Caco-2 (cell line): ENCODE data around the gene PHLPP1. TPM values are rescaled to one million over a fixed set of nuclear protein-coding genes. Genes with fewer than 3 reads are reported as not detected.

Experiments
- BruUV-seq: library from RNA; stranded (reverse); fragments of 400-500 nt; replicated peaks from 2 replicates; lab custom pipeline; 2021; lab: Mats Ljungman, UMichigan
- CTCF ChIA-PET: fragments of 300-600 bp; sonication (Branson Sonifier 250); formaldehyde crosslinking; loops from one replicate; lab custom pipeline; 2022; ENCODE audit warnings: antibody characterized with exemption; lab: Charles Lee
- POLR2A ChIA-PET: fragments of 300-600 bp; sonication (Branson Sonifier 250); formaldehyde crosslinking; loops from one replicate; lab custom pipeline; 2022; ENCODE audit warnings: antibody characterized with exemption; lab: Charles Lee
- DNase-seq, 2 experiments: peaks; one replicate each; pipeline versions ENCODE4 v3.0.0 to v3.0.0-alpha.2; 2020 to 2022
- H3K27me3 ChIP-seq: replicated peaks from 2 replicates; pipeline ENCODE4 v1.6.0; 2011; ENCODE audit warnings: low read length; ENCODE audit not compliant: control insufficient read depth, insufficient read depth
- H3K36me3 ChIP-seq: 2 replicates; pipeline ENCODE4 v1.5.1; 2011; ENCODE audit warnings: low read length; ENCODE audit not compliant: control insufficient read depth, insufficient read depth
- H3K4me1 ChIP-seq: fragments of 250-450 bp; sonication (Bioruptor Pico); 2 replicates; pipeline ENCODE4 v1.5.1; 2020; ENCODE audit warnings: mild to moderate bottlenecking
- H3K4me3 ChIP-seq: 2 replicates; pipeline ENCODE4 v1.5.1; 2011; ENCODE audit warnings: low read depth, mild to moderate bottlenecking, control low read depth, low read length
- H3K9me3 ChIP-seq: fragments of 250-450 bp; sonication (Bioruptor Pico); 2 replicates; pipeline ENCODE4 v1.5.1; 2020; ENCODE audit warnings: mild to moderate bottlenecking, moderate library complexity
- H3K27ac Mint-ChIP-seq: one replicate; pipeline ENCODE4 v1.8.0; 2022; ENCODE audit warnings: mixed read lengths; ENCODE audit not compliant: unreplicated experiment
- H3K27me3 Mint-ChIP-seq: one replicate; pipeline ENCODE4 v1.8.0; 2022; ENCODE audit warnings: mixed read lengths; ENCODE audit not compliant: insufficient read depth, unreplicated experiment
- H3K36me3 Mint-ChIP-seq: one replicate; pipeline ENCODE4 v1.8.0; 2022; ENCODE audit warnings: mild to moderate bottlenecking, mixed read lengths; ENCODE audit not compliant: insufficient read depth, unreplicated experiment
- H3K4me1 Mint-ChIP-seq: one replicate; pipeline ENCODE4 v1.8.0; 2022; ENCODE audit warnings: low read depth, mixed read lengths; ENCODE audit not compliant: unreplicated experiment
- H3K4me3 Mint-ChIP-seq: one replicate; pipeline ENCODE4 v1.8.0; 2022; ENCODE audit warnings: mild to moderate bottlenecking, moderate library complexity, mixed read lengths; ENCODE audit not compliant: unreplicated experiment
- H3K9me3 Mint-ChIP-seq: one replicate; pipeline ENCODE4 v1.8.0; 2022; ENCODE audit warnings: mixed read lengths; ENCODE audit not compliant: unreplicated experiment
- intact Hi-C: fragments of 100-400 bp; cut with micrococcal nuclease; formaldehyde crosslinking; loops from one replicate; pipeline ENCODE4 v1.10.0; 2022; ENCODE audit not compliant: unreplicated experiment
- total RNA-seq: library from RNA; stranded (reverse); gene quantifications from 2 replicates; pipeline ENCODE4 v1.2.3, GENCODE V29; 2022
- TF ChIP-seq, protein P1 (sequence below), 2 experiments: fragments of 200-600 bp in 1 of 2; IDR thresholded peaks; 1 replicate in 1 of 2; 2 replicates in 1 of 2; pipeline versions ENCODE4 v1.5.1 to v1.8.0; 2011 to 2022; ENCODE audit warnings: antibody characterized with exemption in 1 of 2, control low read depth in 1 of 2, inconsistent platforms in 1 of 2, low read depth in 1 of 2, low read length in 1 of 2, mild to moderate bottlenecking in 1 of 2, moderate library complexity in 1 of 2; ENCODE audit not compliant: insufficient read depth in 1 of 2, severe bottlenecking in 1 of 2, unreplicated experiment in 1 of 2

Gene PHLPP1
- total RNA-seq, 1 experiment from 2014 or later: 20.1 TPM

DNA sequence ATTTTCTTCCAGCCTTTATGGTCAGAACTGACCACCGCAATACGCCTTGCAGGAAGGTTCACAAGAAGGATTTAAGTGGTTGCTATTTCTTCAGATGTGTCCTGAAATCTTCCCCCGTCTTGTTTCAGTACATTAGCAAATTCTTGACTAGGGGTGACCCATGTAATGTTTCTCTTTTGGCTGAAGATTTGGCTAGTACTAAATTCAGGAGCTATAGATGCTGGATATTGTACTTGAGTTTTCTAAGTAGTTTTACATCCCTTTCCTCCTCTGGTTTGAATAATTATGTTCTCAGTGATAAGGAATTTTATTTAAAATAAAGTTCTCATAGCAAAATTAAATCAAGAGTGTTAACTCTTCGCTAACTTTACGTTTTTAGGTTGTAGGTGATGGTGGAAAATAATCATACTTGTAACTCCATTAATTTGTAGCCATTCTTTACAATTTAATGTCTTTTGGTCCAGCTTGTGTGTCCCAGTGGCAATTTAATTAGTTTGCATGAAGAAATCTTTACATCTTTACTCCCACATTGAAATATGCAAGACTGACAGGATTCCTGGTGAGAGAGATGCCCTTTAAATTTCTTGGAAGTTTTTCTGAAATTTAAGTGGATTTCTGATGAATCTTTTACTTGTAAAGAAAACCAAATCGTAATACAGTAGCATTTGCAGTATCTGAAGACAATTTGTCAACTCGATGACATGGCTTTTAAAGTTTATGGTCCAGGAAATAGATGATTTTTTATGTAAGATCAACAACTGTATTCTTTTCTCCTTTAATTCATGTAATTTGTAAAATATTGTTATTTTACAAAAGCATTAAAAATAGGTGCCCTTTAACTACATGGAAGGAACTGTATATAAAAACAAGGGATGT, 2.8 kb downstream of the PHLPP1 start:
- POLR2A ChIA-PET: no interaction called here

DNA sequence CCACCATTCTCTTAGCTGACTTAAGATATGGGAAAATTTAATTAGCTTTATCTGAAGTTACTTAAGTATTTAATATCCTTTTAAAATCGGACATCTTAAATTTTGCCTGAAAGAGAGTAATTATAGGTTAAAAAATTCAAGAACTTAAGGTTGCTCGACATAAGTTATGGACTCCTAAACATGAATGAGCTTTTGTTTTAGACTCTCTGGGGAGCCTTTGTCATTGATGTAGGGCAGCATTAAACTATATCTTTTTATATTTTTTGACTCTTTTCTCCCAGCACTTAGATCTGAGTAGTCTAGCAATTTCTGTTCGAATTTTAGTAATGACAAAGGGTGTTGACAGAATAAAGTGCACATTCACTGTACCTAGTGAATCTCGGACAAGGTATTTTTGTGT, 4.7 kb downstream of the PHLPP1 start:
- H3K4me3 ChIP-seq: no peak overlapping the region
- H3K27ac Mint-ChIP-seq: no peak overlapping the region

More for the DNA sequence above, 2.8 kb downstream of the PHLPP1 start:
- no peaks in the 10 kb centered on the region for H3K27me3 Mint-ChIP-seq
- no peaks in the 10 kb centered on the region for H3K4me1 Mint-ChIP-seq
- H3K27ac Mint-ChIP-seq: no peak overlapping the region
- H3K36me3 Mint-ChIP-seq: no peaks in the 10 kb centered on the region
- H3K4me3 Mint-ChIP-seq: peak overlapping the region; percentile 88
- peak overlapping the region; percentile 79 for H3K4me3 ChIP-seq
- CTCF ChIA-PET: no interaction called here
- DNase-seq: no peak
- TSS peak; percentile 24 for BruUV-seq
- no peaks in the 10 kb centered on the region for H3K9me3 ChIP-seq
- intact Hi-C loops: loop anchor here (5.0 to 10.0 kb wide), 3 partner anchors 69 to 167 kb away; no protein-coding TSS in a partner anchor
- 0 out of 2 replicates have a peak, but pooled peaks cover 3% of the 10 kb centered on the region for H3K4me1 ChIP-seq
- H3K27me3 ChIP-seq: no peaks in the 10 kb centered on the region
- TF ChIP-seq, protein P1, sequence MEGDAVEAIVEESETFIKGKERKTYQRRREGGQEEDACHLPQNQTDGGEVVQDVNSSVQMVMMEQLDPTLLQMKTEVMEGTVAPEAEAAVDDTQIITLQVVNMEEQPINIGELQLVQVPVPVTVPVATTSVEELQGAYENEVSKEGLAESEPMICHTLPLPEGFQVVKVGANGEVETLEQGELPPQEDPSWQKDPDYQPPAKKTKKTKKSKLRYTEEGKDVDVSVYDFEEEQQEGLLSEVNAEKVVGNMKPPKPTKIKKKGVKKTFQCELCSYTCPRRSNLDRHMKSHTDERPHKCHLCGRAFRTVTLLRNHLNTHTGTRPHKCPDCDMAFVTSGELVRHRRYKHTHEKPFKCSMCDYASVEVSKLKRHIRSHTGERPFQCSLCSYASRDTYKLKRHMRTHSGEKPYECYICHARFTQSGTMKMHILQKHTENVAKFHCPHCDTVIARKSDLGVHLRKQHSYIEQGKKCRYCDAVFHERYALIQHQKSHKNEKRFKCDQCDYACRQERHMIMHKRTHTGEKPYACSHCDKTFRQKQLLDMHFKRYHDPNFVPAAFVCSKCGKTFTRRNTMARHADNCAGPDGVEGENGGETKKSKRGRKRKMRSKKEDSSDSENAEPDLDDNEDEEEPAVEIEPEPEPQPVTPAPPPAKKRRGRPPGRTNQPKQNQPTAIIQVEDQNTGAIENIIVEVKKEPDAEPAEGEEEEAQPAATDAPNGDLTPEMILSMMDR (IDR thresholded peaks at IDR 0.05; ENCODE audit: insufficient read depth in 1 of 2, low read depth in 1 of 2, low read length in 1 of 2, severe bottlenecking in 1 of 2, unreplicated experiment in 1 of 2): no peak
- no peaks in the 10 kb centered on the region for H3K9me3 Mint-ChIP-seq
- no peaks in the 10 kb centered on the region for H3K36me3 ChIP-seq

More for the DNA sequence above, 4.7 kb downstream of the PHLPP1 start:
- no peaks in the 10 kb centered on the region for H3K27me3 Mint-ChIP-seq
- Histone ChIP-seq H3K9me3 (no peaks in the 10 kb centered on the region), H3K27me3 (no peaks in the 10 kb centered on the region), H3K4me1 (0 out of 2 replicates have a peak, but pooled peaks cover 7% of the 10 kb centered on the region), H3K36me3 (no peaks in the 10 kb centered on the region)
- intact Hi-C loops: no loop called here
- no peak overlapping the region for H3K4me3 Mint-ChIP-seq
- ChIA-PET POLR2A (no interaction called here), CTCF (no interaction called here)
- no TSS peak for BruUV-seq
- H3K36me3 Mint-ChIP-seq: peaks cover 5% of the 10 kb centered on the region
- no peaks in the 10 kb centered on the region for H3K9me3 Mint-ChIP-seq
- peaks cover 6% of the 10 kb centered on the region for H3K4me1 Mint-ChIP-seq
- TF ChIP-seq, protein P1 (IDR thresholded peaks at IDR 0.05; ENCODE audit: insufficient read depth in 1 of 2, low read depth in 1 of 2, low read length in 1 of 2, severe bottlenecking in 1 of 2, unreplicated experiment in 1 of 2): no peak
- no peak for DNase-seq
